ENCODE results near the gene ABLIM3. TPM values are rescaled to one million over a fixed set of nuclear protein-coding genes. Genes with fewer than 3 reads are reported as not detected.

The ABLIM3 gene
- total RNA-seq, 1 experiment from 2014 or later = 14.3 TPM

GRCh38 chr5:149304195-149305078 is 163.1 kb downstream of the ABLIM3 start:
- POLR2A ChIA-PET = no interaction called here
- H2AFZ ChIP-seq (ENCODE audit: low read depth, low read length, poor library complexity, severe bottlenecking) = no peak overlapping the region
- H3K4me1 ChIP-seq (ENCODE audit: control insufficient read depth in 1 of 2, insufficient read depth in 2 of 2, low read length in 2 of 2) = no peaks in the 10 kb centered on the region
- intact Hi-C loops (cut with micrococcal nuclease) = no loop called here
- no peaks in the 10 kb centered on the region for H3K27me3 ChIP-seq (ENCODE audit: insufficient read depth, low read length)
- CTCF ChIA-PET = no interaction called here
- H3K4me3 ChIP-seq (replicated peaks in 1 of 2; ENCODE audit: low read depth in 1 of 2, low read length in 2 of 2) = no peak overlapping the region
- no peaks in the 10 kb centered on the region for H3K36me3 ChIP-seq (ENCODE audit: control insufficient read depth in 1 of 2, insufficient read depth in 2 of 2, low read length in 2 of 2)
- TF ChIP-seq SP1 (IDR thresholded peaks at IDR 0.05; ENCODE audit: low read depth) (no peak), ELF1 (IDR thresholded peaks at IDR 0.05; ENCODE audit: borderline replicate concordance, low read depth) (no peak), CTCF (IDR thresholded peaks at IDR 0.05 in 2 of 3, conservative IDR thresholded peaks at IDR 0.05 in 1 of 3; ENCODE audit: borderline replicate concordance in 1 of 3, insufficient read depth in 1 of 3, low read depth in 2 of 3, low read length in 2 of 3) (no peak), FOSL1 (IDR thresholded peaks at IDR 0.05; ENCODE audit: low read depth) (no peak), EZH2 (IDR thresholded peaks at IDR 0.05) (no peak), ZFX (IDR thresholded peaks at IDR 0.05) (no peak), RAD21 (IDR thresholded peaks at IDR 0.05; ENCODE audit: low read depth) (no peak), EGR1 (IDR thresholded peaks at IDR 0.05; ENCODE audit: low read depth) (no peak), JUND (IDR thresholded peaks at IDR 0.05) (no peak), REST (IDR thresholded peaks at IDR 0.05; ENCODE audit: low read depth) (no peak), CBX3 (IDR thresholded peaks at IDR 0.05; ENCODE audit: low read depth) (no peak)
- TF ChIP-seq, protein P1, sequence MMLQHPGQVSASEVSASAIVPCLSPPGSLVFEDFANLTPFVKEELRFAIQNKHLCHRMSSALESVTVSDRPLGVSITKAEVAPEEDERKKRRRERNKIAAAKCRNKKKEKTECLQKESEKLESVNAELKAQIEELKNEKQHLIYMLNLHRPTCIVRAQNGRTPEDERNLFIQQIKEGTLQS (IDR thresholded peaks at IDR 0.05) = no peak
- RAD21 ChIA-PET (ENCODE audit: low non-redundant PET in 1 of 2, low total read pairs in 2 of 2, uncharacterized antibody in 2 of 2, unreplicated experiment in 2 of 2) = no interaction called here
- no peaks in the 10 kb centered on the region for H3K9me2 ChIP-seq (ENCODE audit: insufficient read depth)
- no peak for ATAC-seq
- DNase-seq (ENCODE audit: low read depth, low spot score) = no peak
- no TSS peak for BruUV-seq (replicated peaks)
- H3K9me3 ChIP-seq (ENCODE audit: control insufficient read depth in 1 of 2, insufficient read depth in 1 of 2, low read depth in 1 of 2, low read length in 2 of 2) = no peaks in the 10 kb centered on the region
- H3K4me2 ChIP-seq (ENCODE audit: low read length) = no peak overlapping the region
- H3K27ac ChIP-seq (ENCODE audit: low read depth, low read length) = no peak overlapping the region
- H3K9ac ChIP-seq (ENCODE audit: low read length) = no peak overlapping the region
- H3K79me2 ChIP-seq (ENCODE audit: insufficient read depth, low read length) = no peaks in the 10 kb centered on the region
- no peaks in the 10 kb centered on the region for H4K20me1 ChIP-seq (ENCODE audit: insufficient read depth)

Measured in HCT116 (cell line).